MCF 10A (cell line): ENCODE results near the gene PPP6R2. TPM values are rescaled to one million over a fixed set of nuclear protein-coding genes. Genes with fewer than 3 reads are reported as not detected.

Experiments
- BruUV-seq: library from RNA; stranded (reverse); fragments of 400-500 nt; replicated peaks from 2 replicates; lab custom pipeline; 2021; lab: Mats Ljungman, UMichigan
- CTCF ChIA-PET: fragments of 300-600 bp; sonication (Branson Sonifier 250); formaldehyde crosslinking; extraction: SDS; loops from one replicate; lab custom pipeline; 2021; ENCODE audit warnings: antibody characterized with exemption, inconsistent platforms; lab: Yijun Ruan, JAX
- POLR2A ChIA-PET: fragments of 300-600, 350-650 bp; sonication (Branson Sonifier 250); formaldehyde crosslinking; extraction: SDS; loops from one replicate; lab custom pipeline; 2020; ENCODE audit warnings: antibody characterized with exemption, inconsistent platforms; lab: Yijun Ruan, JAX
- DNase-seq: peaks from one replicate; pipeline ENCODE4 v3.0.0-alpha.2; 2018; ENCODE audit not compliant: unreplicated experiment
- H3K27ac Mint-ChIP-seq: one replicate; pipeline ENCODE4 v1.8.0; 2022; ENCODE audit warnings: mild to moderate bottlenecking, low read depth, mixed read lengths; ENCODE audit not compliant: unreplicated experiment
- H3K27me3 Mint-ChIP-seq: one replicate; pipeline ENCODE4 v1.8.0; 2022; ENCODE audit warnings: mixed read lengths; ENCODE audit not compliant: insufficient read depth, unreplicated experiment
- H3K36me3 Mint-ChIP-seq: one replicate; pipeline ENCODE4 v1.8.0; 2022; ENCODE audit warnings: mild to moderate bottlenecking, moderate library complexity, mixed read lengths; ENCODE audit not compliant: insufficient read depth, unreplicated experiment
- H3K4me1 Mint-ChIP-seq: one replicate; pipeline ENCODE4 v1.8.0; 2022; ENCODE audit warnings: mixed read lengths; ENCODE audit not compliant: insufficient read depth, unreplicated experiment
- H3K4me3 Mint-ChIP-seq: one replicate; pipeline ENCODE4 v1.8.0; 2022; ENCODE audit warnings: mild to moderate bottlenecking, moderate library complexity, mixed read lengths; ENCODE audit not compliant: unreplicated experiment
- H3K9me3 Mint-ChIP-seq: one replicate; pipeline ENCODE4 v1.8.0; 2022; ENCODE audit warnings: mixed read lengths; ENCODE audit not compliant: unreplicated experiment
- CTCF ChIP-seq: fragments of 200-600 bp; IDR thresholded peaks from one replicate; pipeline ENCODE4 v1.8.0; 2022; ENCODE audit warnings: antibody characterized with exemption, mild to moderate bottlenecking; ENCODE audit not compliant: unreplicated experiment
- intact Hi-C: fragments of 100-400 bp; cut with micrococcal nuclease; formaldehyde crosslinking; loops from 2 replicates; pipeline ENCODE4 v1.14.1; 2022
- total RNA-seq: library from RNA; stranded (reverse); gene quantifications from 2 replicates; pipeline ENCODE4 v1.2.3, GENCODE V29; 2022

PPP6R2 gene
- total RNA-seq, 1 experiment from 2014 or later: 30.1 TPM

- no TSS peak for BruUV-seq
- no peaks in the 10 kb centered on the region for H3K9me3 Mint-ChIP-seq
- H3K36me3 Mint-ChIP-seq: no peaks in the 10 kb centered on the region
- DNase-seq: no peak
- ChIA-PET CTCF (no interaction called here), POLR2A (no interaction called here)
- no peak overlapping the region for H3K4me3 Mint-ChIP-seq
- no peak overlapping the region for H3K27ac Mint-ChIP-seq
- H3K27me3 Mint-ChIP-seq: no peaks in the 10 kb centered on the region
- no peak for TF ChIP-seq CTCF
- no peaks in the 10 kb centered on the region for H3K4me1 Mint-ChIP-seq
- intact Hi-C loops: no loop called here
These were observed 5.0 kb upstream of the PPP6R2 start for GRCh38 chr22:50338042-50338573.

GRCh38 chr22:50338860-50339462, 4.2 kb upstream of the PPP6R2 start:
- H3K36me3 Mint-ChIP-seq: no peaks in the 10 kb centered on the region
- no peak for DNase-seq
- H3K27me3 Mint-ChIP-seq: no peaks in the 10 kb centered on the region
- no peaks in the 10 kb centered on the region for H3K4me1 Mint-ChIP-seq
- H3K27ac Mint-ChIP-seq: no peak overlapping the region
- BruUV-seq: no TSS peak
- CTCF ChIA-PET: no interaction called here
- no peak for TF ChIP-seq CTCF
- intact Hi-C loops: no loop called here
- no peaks in the 10 kb centered on the region for H3K9me3 Mint-ChIP-seq
- POLR2A ChIA-PET: no interaction called here
- H3K4me3 Mint-ChIP-seq: no peak overlapping the region

GRCh38 chr22:50339945-50340879, 2.9 kb upstream of the PPP6R2 start:
- intact Hi-C loops: loop anchor here (5.0 kb wide), 1 partner anchor 193 kb away; no protein-coding TSS in a partner anchor
- ChIA-PET POLR2A (interaction anchor here (0.7 to 2.9 kb wide), 3 partner anchors 11 to 89 kb away, joined by 3 to 26 read pairs (median 3); partner anchors contain the start of gene HDAC10), CTCF (interaction anchor here (0.6 to 2.6 kb wide), 12 partner anchors 8 to 98 kb away, joined by 3 to 24 read pairs (median 10); partner anchors contain the start of genes DENND6B, HDAC10 and PLXNB2)
- DNase-seq: peak; percentile 13
- H3K4me1 Mint-ChIP-seq: no peaks in the 10 kb centered on the region
- TF ChIP-seq CTCF: no peak
- no peaks in the 10 kb centered on the region for H3K36me3 Mint-ChIP-seq
- H3K27ac Mint-ChIP-seq: no peak overlapping the region
- H3K4me3 Mint-ChIP-seq: no peak overlapping the region
- no peaks in the 10 kb centered on the region for H3K27me3 Mint-ChIP-seq
- BruUV-seq: no TSS peak
- no peaks in the 10 kb centered on the region for H3K9me3 Mint-ChIP-seq
